ENCODE data around the gene NRG2.

DNA sequence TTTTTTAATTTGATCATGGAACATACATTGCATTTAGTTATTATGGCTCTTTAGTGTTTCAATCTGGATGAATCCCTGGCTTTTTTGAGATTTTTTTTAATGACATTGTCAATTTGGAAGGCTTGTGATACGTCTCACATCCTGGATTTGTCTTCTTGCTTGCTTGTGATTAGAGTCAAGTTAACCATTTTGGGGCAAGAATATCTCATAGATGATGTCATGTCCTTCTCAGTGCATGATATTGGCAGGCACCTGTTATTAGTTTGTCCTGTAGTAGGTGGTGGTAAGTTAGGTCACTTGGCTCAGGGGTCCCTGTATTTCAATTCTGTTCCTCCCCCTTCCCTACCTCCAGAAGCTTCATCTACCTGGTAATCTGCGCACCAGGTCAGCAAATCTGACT, 244.2 kb downstream of the NRG2 start:
- TF ChIP-seq GATA2 (IDR thresholded peaks at IDR 0.05; ENCODE audit: insufficient read depth, insufficient read length, low read depth, low read length) (no peak), POLR2AphosphoS5 (IDR thresholded peaks at IDR 0.05; ENCODE audit: insufficient read depth, low read depth, low read length) (no peak)

Data from endothelial cell of umbilical vein (primary cell).